Anterior cingulate cortex (tissue), 58 donors: ENCODE results near the gene UVSSA.
"Not testable (repeated sequence)": the region's sequence is repeated elsewhere in the genome, so short reads cannot be mapped to it uniquely, and the experiment has no call there.

Experiments
- DNase-seq, 58 donors: peaks; one replicate each; lab custom pipeline; 2025; lab: John Stamatoyannopoulos, UW

UVSSA gene

DNA sequence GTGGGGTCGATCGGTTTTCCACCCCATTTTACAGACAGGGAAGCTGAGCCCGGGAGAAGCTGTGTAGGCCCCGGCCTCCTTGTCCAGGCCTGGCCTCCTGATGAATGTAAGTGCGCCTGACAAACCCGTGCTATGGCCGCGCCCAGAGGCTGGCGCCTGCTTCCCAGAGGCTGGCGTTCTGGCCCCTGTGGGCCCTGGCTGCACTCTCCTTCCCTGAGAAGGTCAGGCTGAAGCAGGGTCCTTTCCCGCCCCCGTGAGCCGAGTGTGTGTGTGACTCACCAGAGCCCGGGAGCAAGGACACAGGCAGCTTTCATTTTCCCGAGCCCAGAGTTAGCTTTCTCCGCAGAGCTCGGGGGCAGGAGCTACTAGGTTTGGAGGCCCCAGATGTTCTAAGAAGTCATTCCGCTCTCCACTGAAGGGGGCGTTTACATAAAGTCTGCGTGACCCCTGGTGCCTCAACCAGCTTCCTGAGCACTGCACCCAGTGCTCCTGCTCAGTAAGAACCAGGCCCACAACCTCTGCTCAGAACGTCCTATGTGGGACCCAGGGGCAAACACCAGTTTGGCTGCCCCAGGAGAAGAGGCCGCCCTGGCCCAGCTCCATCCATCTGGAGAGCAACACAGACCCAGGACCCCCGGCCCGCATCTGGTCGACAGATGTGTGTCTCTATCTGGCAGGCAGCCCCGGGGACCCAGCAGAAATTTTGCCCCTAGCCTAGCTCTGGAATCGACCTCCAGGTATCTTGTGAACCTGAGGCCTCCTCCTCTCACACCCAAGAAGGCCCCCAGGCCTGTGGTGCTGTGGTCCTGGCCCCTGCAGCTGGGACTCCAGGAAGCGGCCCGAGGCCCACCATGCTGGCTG lies 13.6 kb downstream of the UVSSA start:
- no peak for DNase-seq

- DNase-seq: no peak
Observed at GRCh38 chr4:1361431-1361830, 14.4 kb downstream of the UVSSA start.

DNA sequence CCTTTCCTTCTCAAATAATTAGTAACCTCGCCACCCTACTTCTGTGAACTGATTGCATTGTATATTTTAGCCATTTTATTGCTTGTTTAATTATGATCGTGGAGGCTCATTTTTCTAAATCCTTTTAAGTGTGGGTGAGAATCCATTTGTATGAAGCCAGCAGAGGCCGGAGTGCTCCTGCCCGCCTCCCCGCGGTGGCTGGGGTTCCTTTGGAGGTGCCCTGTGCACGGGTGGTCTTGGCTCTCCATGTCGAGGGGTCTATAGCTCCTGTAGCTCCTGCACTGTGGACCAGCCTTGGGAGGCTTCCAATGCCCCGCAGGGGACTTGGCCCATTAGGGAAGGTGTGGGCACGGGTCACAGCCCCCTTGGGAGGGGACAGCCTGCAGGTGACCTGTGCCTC lies 15.0 kb downstream of the UVSSA start:
- no peak for DNase-seq

DNA sequence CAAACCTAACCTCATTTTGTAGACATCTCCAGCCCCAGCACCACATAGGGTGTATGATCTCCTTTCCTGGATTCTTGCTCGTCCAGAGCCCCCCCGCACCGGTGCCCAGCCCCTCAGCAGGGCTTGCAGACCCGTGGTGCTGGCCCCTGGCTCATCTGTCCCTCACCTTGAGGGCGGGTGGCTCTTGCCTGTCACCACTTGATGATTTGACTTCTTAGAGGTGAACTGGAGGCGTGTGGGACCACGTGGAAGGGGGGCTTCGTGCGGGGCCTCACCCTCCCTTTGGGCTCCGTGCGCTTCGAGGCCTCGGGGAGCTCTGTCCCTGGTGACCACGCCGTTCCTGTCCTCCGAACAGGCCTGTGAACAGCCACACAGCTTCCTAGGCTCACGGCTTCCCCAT lies 15.5 kb downstream of the UVSSA start:
- no peak for DNase-seq

DNA sequence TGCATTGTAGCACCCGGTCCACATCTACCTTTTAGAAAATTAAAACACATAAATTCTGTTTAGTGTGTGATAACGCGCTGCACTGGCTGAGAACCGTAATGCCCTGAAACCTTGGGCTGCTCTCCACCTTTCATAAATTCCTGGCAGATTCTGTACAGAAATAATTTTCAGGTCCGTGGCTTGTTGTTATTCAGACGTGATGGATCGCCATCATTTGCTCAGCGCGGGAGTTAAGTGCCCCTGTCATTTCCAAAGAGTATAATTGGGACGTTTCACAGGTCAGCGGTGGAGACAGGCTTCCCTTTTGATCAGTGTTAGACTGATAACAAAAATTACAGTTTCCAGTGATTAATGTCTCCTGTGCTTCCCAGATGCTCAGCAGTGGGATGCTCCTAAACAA lies 16.5 kb downstream of the UVSSA start:
- DNase-seq: no peak

DNA sequence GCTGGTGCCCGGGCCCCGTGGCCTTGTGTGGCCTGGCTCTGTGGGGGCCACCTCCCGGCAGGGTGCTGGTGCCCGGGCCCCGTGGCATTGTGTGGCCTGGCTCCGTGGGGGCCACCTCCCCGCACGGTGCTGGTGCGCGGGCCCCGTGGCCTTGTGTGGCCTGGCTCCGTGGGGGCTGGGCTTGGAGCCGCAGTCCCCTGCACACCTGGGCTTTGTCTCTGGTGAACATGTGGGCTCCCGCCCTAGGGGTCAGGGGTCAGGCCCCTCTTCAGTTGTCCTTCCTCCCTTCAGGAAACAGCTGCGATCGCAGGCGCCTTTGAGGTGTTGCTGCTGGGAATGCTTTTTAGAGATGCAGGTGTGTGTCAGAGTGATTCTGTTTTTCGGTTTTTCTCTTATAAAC lies 17.2 kb downstream of the UVSSA start:
- DNase-seq: no peak

- DNase-seq: no peak
Observed at GRCh38 chr4:1364748-1365147, 17.7 kb downstream of the UVSSA start.

DNA sequence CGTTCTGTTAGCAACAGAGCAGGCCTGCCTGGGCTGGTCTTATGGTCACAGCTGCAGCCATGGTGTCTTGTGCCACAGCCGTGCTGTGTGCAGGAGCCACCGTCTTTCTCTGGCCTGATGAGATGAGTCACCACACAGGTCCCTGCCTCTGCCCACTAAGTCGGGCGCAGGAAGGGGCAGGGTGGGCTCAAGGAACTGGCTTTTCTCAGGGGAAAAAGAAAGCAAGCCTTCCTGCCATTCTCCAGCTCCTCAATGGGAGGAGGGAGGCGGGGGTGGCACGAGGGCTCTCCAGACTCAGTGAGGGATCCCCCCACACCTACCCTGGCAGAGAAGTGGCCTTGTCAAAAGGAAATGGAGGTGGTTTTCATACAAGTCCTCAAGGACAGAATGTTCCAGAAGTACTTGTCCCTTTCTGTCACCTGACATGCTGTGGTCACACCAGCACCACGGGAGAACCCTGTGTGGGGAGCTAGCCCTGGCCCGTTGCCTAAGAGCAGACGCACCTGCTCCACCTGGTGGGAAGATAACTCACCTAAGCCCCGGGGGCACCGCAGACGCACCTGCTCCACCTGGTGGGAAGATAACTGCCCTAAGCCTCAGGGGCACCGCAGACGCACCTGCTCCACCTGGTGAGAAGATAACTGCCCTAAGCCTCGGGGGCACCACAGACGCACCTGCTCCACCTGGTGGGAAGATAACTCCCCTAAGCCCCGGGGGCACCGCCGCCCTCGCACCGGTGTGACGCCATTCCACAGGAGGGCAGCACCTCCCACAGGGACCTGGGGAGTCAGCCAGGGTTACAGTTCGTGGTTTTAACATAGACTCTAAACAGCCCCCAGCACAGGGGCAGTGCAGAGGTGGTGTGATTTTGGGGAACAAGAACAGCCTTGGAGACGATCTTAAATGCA lies 18.5 kb downstream of the UVSSA start:
- DNase-seq: no peak

- DNase-seq: no peak
Observed at GRCh38 chr4:1366371-1367229, 19.6 kb downstream of the UVSSA start.

- no peak for DNase-seq
Observed at GRCh38 chr4:1367230-1367935, 20.4 kb downstream of the UVSSA start.

- DNase-seq: no peak
Observed at GRCh38 chr4:1367936-1368289, 20.9 kb downstream of the UVSSA start.

DNA sequence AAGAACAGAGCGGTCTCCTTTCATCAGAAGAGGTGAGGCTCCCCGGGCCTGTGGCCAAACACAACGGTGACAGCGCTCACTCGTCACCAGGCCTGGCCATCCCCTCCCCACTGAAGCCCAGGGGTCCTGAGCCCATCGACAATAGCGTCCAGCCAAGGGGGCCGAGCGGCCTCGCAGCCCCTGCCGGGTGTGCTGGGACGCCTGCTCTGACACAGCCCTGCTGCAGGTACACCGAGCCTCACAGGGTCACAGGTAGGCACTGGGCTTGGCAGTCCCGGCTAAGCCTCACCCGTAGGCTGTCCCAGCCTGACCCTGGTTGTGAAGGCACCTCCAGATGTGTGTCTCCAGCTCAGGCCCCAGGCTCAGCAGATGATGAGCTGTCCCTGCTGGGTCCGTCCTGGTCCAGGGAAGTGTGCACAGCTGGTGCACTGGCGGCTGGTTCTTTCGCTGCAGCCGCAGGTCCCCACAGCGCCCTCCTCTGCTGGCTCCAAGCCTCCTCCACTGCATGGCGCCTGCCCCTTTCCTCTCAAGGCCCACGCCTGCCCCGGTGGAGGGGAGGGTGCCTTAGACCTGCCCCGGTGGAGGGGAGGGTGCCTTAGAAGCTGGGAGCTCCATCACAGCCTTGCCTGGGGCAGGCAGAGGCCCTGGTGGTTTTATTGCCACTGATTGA lies 21.5 kb downstream of the UVSSA start:
- no peak for DNase-seq

DNA sequence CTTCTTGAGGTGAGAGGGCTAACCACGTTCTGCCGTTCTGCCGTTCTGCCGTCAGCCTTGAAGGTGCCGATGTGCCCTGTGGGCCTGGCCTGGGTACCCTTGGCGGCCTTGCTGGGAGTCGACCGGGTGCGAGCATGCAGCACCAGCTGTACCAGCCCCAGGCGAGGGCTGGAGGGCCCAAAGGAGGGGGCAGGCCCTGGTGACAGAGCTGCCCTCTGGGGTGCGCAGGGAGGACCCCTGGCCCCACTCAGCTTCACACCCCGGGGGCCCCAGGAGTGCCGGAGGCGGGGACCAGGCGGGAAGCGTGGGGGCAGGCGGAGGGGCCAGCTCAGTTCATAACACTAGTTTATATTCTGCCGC lies 22.1 kb downstream of the UVSSA start:
- DNase-seq: no peak

DNA sequence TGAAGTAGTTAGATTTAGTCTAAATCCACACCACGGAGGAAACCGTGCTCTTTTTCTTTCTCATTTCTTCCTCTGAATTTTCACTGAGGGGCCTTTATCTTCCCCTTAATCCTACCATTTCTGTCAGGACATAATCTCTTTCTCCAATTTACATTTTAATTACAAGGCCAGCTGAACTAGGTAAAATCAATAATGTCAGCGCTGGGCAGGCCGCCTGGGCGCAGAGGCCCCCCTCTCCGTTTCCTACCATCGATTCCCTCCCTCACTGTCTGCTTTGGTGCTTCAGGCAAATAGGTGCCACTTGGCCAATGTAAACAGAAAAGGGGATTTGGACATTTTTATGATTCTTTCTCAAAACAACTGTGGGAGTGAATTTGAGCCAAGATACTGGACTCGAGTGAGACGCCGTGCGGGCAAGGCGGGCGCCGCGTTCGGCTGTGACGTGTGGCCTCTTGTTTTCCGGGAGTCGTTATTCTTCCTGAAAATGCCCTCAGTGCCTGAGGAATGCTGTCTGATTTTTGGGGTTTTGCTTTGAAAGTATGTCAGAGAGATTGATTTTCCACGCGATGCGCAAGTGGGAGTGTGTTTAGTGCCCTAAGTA lies 22.6 kb downstream of the UVSSA start:
- DNase-seq: no peak

DNA sequence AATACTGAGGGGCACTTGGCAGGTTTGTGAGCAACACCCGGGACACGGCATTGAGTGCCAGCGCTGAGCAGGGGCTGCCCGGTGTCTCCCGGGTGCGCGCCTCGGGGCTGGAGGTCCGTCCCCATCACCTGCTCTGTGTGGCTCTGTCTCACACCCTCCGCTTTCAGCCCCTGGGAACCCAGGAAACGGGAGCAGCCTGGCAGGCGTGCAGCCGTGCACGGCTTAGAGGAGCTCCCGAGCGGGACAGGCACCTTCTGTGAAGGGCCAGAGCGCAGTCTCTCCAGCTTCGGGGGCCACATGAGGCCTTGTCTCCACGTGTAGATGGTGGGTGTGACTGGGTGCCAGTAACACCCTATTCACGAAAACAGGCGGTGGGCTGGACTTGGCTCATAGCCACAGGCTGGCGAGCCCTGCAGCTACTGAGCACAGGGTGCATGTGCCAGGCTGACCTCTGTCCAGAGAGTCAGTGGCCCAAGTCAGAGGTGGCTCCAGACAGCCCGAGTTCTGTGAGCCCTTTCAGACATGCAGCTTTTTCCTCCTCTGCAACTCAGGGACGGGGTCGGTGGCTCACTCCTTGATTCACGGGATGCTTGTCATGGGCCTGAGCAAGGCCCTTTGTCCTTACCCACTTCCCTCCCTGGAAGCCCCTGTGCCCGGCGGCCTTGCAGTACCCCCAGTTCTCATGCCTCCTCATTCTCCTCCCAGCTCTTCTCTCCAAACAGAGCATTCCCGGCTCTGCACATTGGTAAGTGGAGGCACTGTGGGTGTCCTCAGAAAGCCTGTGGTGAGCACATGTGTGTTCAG lies 23.5 kb downstream of the UVSSA start:
- DNase-seq: no peak

DNA sequence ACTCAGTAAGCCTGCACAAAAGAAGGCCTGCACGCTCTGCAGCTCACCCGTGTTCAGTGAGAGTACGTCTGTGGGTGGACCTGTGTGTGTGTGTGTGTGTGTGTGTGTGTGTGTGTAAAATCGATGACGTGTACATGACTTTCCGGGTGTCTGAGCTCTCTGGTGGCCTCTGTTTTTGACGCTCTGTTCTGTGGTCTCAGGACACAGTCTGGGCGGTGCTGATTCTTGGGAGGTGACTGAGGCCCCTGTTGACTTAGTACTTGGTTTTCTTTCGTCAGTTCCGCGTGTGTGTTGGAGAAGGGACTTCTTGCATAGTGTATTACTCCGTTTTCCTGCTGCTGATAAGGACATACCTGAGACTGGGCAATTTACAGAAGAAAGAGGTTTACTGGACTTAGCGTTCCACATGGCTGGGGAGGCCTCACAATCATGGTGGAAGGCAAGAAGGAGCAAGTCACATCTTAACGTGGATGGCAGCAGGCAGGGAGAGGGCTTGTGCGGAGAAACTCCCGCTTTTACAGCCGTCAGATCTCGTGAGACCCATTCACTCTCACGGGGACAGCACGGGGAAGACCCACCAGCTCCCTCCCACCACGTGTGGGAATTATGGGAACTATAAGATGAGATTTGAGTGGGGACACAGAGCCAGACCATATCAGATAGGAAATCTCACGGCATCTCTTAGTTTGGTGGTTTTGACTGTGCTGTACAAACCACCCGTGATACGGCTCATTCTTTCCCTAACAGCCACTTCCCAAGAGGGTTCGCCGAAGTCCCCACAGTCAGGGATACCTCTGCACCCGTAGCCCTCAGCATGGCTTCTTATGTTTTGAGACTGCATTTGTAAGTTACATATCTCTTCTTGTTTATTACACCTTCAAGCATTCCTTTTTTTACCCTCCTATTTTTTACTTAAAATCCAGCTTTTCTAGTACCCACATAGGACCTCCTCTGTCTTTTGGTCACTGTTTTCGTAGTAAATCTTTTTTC lies 24.5 kb downstream of the UVSSA start:
- DNase-seq: no peak

DNA sequence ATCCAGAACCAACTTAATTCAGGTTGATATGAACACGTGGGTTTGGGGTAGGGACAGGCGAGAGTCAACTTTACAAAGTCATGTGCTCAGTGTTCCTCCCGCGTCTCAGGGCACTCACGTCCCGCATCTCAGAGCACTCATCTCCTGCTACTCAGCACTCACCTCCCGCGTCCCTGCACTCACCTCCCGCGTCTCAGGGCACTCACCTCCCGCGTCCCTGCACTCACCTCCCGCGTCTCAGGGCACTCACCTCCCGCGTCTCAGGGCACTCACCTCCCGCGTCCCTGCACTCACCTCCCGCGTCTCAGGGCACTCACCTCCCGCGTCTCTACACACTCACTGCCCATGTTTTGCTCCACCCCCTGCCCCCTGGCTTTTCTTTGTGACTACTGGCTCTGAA lies 25.6 kb downstream of the UVSSA start:
- not testable (repeated sequence) for DNase-seq
